Astrocyte of the hippocampus (primary cell): ENCODE measurements around the gene CCR5.

ENCODE experiments used
- DNase-seq: peaks from one replicate; pipeline ENCODE4 v3.0.0; 2011; ENCODE audit warnings: low read depth, low spot score

The CCR5 gene

GRCh38 chr3:46406788-46407611, 36.3 kb downstream of the CCR5 start, which contains the start of the genes CCR5AS and CCRL2:
CCR5AS (minus strand) TSS chr3:46407066.
CCRL2 (plus strand) TSS chr3:46407259; CDS start chr3:46408080, 821 bp downstream.
- DNase-seq: no peak

GRCh38 chr3:46407970-46408369, 37.2 kb downstream of the CCR5 start:
- DNase-seq: no peak

DNA sequence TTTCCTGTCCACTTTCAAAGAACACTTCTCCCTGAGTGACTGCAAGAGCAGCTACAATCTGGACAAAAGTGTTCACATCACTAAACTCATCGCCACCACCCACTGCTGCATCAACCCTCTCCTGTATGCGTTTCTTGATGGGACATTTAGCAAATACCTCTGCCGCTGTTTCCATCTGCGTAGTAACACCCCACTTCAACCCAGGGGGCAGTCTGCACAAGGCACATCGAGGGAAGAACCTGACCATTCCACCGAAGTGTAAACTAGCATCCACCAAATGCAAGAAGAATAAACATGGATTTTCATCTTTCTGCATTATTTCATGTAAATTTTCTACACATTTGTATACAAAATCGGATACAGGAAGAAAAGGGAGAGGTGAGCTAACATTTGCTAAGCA, 38.1 kb downstream of the CCR5 start:
- DNase-seq: no peak

GRCh38 chr3:46409739-46410489, 39.2 kb downstream of the CCR5 start:
- no peak for DNase-seq

DNA sequence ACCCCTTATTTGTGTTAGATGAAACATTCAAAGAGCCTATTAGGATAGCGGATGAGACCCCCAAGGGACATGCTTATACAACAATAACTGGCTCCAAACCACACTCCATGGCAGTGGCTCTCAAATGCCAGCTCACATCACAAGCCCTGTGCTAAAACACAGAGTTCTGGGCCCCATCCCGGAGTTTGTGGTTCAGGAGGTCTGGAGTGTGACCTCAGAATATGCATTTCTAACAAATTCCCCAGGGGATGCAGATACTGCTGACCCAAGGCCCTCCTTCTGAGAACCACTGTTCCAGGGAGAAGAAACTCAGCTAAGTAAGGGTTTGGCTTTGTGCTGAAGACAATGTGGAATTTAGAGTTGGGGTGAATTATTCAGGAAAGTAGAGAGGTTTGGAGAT, 39.9 kb downstream of the CCR5 start:
- DNase-seq: peak; percentile 37

GRCh38 chr3:46411271-46411670, 40.5 kb downstream of the CCR5 start:
- no peak for DNase-seq

- no peak for DNase-seq
These were observed 42.1 kb downstream of the CCR5 start for GRCh38 chr3:46412786-46413298.

DNA sequence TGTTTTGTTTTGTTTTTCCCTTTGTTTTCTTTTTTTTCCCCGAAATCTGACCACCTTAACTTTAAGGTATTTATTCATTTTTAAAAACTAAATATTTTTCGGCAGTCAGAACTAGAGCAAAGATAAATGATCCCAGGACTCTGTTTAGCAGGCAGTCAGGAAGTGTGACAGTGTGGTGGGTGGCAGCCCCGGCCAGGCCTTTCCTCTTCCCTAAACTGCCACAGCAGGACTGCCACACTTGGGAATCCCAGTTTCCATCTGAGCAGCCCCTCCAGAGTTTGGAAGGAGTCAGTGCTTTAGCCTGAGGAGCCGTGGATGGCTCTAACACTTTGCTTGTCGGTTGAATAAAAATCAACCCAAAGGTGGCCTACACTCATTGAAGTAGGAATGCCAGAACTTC, 43.2 kb downstream of the CCR5 start:
- no peak for DNase-seq

- DNase-seq: no peak
These were observed 44.0 kb downstream of the CCR5 start for GRCh38 chr3:46414739-46415138.

GRCh38 chr3:46416125-46416810, 45.5 kb downstream of the CCR5 start:
- DNase-seq: no peak

GRCh38 chr3:46416811-46417510, 46.2 kb downstream of the CCR5 start:
- no peak for DNase-seq

DNA sequence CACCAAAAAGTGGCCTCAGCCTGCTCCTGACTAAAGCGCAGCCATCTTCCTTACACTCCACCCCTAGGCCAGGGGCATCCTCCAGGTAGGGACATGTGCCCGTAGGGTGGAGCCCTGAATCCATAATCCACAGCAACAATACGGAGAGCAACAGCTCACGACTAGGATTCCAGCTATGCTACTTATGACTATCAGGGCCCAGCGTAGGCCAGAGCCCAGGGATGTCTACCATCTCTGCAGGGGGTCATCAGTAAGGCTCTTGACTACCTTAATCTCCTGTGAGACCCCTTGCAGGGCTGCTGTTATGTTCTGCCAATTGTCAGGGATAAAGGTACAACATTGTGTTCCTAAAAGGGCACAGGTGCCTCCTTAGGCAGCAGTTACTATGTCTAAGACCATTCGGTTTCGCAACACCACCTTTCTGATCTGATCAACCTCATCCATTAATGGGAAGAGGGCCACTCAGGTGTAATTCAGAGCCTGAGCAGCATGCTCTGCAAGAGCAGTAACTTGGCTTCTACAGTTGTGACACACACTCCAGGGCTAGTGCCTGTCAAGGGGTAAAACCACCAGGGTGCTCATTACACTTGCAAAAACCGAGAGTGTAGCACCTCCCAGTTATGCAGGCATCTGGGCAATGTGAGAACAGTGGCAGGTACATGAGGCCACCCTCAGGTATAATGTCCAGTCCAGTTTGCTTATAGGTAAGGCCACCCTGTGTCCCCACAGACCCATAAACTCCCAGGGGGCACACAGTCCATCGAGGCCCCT, 47.3 kb downstream of the CCR5 start:
- no peak for DNase-seq

DNA sequence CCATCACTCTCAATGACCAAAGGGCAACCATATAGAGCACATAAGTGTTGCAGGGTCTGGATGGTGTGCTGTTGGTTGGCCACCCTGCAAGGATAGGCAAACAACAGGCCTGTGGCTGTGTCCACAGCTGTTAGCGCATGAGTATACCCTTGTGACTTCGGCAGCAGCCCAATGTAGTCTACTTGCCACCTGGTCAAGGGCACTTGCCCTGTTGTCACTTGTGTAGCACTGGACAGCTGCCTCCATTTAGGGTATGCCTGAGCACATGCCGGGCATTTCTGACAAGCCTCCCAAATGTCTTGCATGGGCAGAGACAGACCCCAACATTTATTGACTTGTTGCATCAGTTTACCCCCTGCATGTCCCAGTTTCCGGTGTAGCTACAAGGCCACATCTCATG, 49.1 kb downstream of the CCR5 start:
- no peak for DNase-seq

DNA sequence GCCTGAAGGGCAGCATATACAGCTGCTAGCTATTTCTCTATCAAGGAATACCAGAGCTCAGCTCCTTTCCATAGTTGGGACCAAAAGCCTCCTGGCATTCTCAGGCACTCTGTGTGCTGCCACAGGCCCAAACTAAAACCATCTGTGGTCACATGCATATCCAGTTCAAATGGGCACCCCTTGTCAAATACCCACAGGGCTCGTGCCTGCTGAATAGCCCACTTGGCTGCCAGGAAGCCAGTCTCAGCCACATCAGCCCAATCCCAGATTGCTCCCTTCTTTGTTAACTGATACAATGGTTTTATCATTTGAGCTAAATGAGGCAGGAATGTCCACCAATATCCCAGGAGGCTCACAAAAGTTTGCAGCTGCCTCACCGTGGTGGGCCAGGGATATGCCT, 50.2 kb downstream of the CCR5 start:
- DNase-seq: no peak

DNA sequence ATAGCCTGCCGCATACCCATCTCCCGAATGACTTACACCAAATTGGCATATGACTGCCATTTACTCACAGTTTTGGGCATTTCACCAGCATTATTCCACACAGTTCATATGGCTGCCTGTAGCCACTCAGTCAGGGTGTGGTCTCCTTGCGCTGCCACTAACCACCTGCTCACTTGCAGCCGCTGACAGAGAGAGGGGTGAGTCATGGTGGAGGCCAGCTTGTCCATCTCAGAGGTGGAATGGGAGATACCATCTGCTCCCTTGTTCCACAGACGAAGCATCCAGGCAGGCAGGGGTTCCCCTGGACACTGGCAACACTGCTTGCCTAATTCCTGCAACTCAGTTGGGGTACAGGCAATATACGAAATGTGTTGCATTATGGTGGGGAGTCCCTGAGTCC, 51.9 kb downstream of the CCR5 start:
- no peak for DNase-seq

DNA sequence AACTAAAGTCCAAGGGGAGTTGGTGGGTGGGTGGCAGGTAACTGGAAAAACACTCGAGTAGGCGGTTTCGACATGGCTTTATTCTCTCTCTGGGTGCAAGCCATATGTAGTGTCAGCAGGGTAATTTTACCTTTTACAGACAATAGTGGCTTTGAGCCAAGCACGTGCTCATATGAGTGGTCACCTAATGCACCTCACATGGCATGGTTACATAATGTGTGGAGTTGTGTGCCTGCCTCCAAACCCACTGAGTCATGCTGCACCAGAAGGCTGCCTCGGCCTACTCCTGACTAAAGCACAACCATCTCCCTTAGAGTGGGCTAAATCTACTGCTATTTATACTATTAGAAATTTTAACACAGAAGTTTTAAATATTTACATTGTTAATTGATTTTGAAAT, 52.8 kb downstream of the CCR5 start:
- DNase-seq: no peak
